CD4-positive, alpha-beta T cell treated with Interleukin-1 beta for 1 hour (primary cell): ENCODE data around the gene MIAT.
"Not testable (repeated sequence)": the region's sequence is repeated elsewhere in the genome, so short reads cannot be mapped to it uniquely, and the experiment has no call there.

Experiments used
- DNase-seq, 2 donors: peaks; one replicate each; pipeline ENCODE4 v3.0.0-alpha.2; 2020 to 2022

The MIAT gene

GRCh38 chr22:26701323-26701722 is 43.9 kb downstream of the MIAT start:
- DNase-seq, result no peak

- no peak for DNase-seq
These were observed 45.8 kb downstream of the MIAT start for GRCh38 chr22:26702906-26703830.

- not testable (repeated sequence) for DNase-seq
These were observed 48.0 kb downstream of the MIAT start for GRCh38 chr22:26705379-26705778.

- DNase-seq, result no peak
These were observed 49.7 kb downstream of the MIAT start for GRCh38 chr22:26707090-26707489.

GRCh38 chr22:26707581-26707980 is 50.2 kb downstream of the MIAT start:
- no peak for DNase-seq

GRCh38 chr22:26708256-26709009 is 51.0 kb downstream of the MIAT start:
- DNase-seq, result no peak

- DNase-seq, result no peak
These were observed 52.4 kb downstream of the MIAT start for GRCh38 chr22:26709617-26710390.

GRCh38 chr22:26711205-26711963 is 54.0 kb downstream of the MIAT start:
- DNase-seq, result peak in 1 of 2 donors; percentile 9

- no peak for DNase-seq
These were observed 54.8 kb downstream of the MIAT start for GRCh38 chr22:26712158-26712557.

- no peak for DNase-seq
These were observed 56.5 kb downstream of the MIAT start for GRCh38 chr22:26713823-26714449.

- DNase-seq, result no peak
These were observed 57.6 kb downstream of the MIAT start for GRCh38 chr22:26714971-26715370.

GRCh38 chr22:26715392-26715936 is 58.1 kb downstream of the MIAT start:
- DNase-seq, result no peak

GRCh38 chr22:26718488-26718887 is 61.1 kb downstream of the MIAT start:
- DNase-seq, result no peak

GRCh38 chr22:26718905-26719304 is 61.5 kb downstream of the MIAT start:
- DNase-seq, result no peak

- DNase-seq, result no peak
These were observed 64.8 kb downstream of the MIAT start for GRCh38 chr22:26722159-26722558.

GRCh38 chr22:26724414-26724813 is 67.0 kb downstream of the MIAT start:
- no peak for DNase-seq

GRCh38 chr22:26725012-26725676 is 67.8 kb downstream of the MIAT start:
- no peak for DNase-seq
